ENCODE measurements around the gene SLAIN1. TPM values are rescaled to one million over a fixed set of nuclear protein-coding genes. Genes with fewer than 3 reads are reported as not detected.

Gene SLAIN1
- polyA plus RNA-seq, 2 donors: 1.3 to 2.3 TPM

- H3K4me3 ChIP-seq (ENCODE audit: low read depth in 1 of 2, low read length in 2 of 2): no peak overlapping the region
- no peak overlapping the region for H3K27ac ChIP-seq (ENCODE audit: low read depth in 2 of 2, low read length in 1 of 2)
- H3K9me3 ChIP-seq (ENCODE audit: control insufficient read depth in 2 of 2, insufficient read depth in 1 of 2, low read depth in 1 of 2, low read length in 1 of 2): no peaks in the 10 kb centered on the region
- no peaks in the 10 kb centered on the region for H3K4me1 ChIP-seq (ENCODE audit: control insufficient read depth in 2 of 2, insufficient read depth in 2 of 2, low read length in 1 of 2)
- no peaks in the 10 kb centered on the region for H3K27me3 ChIP-seq (ENCODE audit: control insufficient read depth in 1 of 2, insufficient read depth in 2 of 2, low read length in 2 of 2)
- 86 to 91% methylated on average over 5 of the region's 5 CpGs for WGBS, 2 donors
- H3K36me3 ChIP-seq (ENCODE audit: control insufficient read depth in 2 of 2, insufficient read depth in 2 of 2, low read length in 1 of 2): no peaks in the 10 kb centered on the region
Measured at GRCh38 chr13:77703408-77703807, 5.9 kb downstream of the SLAIN1 start.

- Histone ChIP-seq H3K36me3 (ENCODE audit: control insufficient read depth in 2 of 2, insufficient read depth in 2 of 2, low read length in 1 of 2) (no peaks in the 10 kb centered on the region), H3K4me1 (ENCODE audit: control insufficient read depth in 2 of 2, insufficient read depth in 2 of 2, low read length in 1 of 2) (no peaks in the 10 kb centered on the region), H3K9me3 (ENCODE audit: control insufficient read depth in 2 of 2, insufficient read depth in 1 of 2, low read depth in 1 of 2, low read length in 1 of 2) (no peaks in the 10 kb centered on the region), H3K27me3 (ENCODE audit: control insufficient read depth in 1 of 2, insufficient read depth in 2 of 2, low read length in 2 of 2) (no peaks in the 10 kb centered on the region), H3K4me3 (ENCODE audit: low read depth in 1 of 2, low read length in 2 of 2) (no peak overlapping the region), H3K27ac (ENCODE audit: low read depth in 2 of 2, low read length in 1 of 2) (no peak overlapping the region)
- WGBS, 2 donors: 79 to 86% methylated on average over 3 of the region's 3 CpGs
Measured at GRCh38 chr13:77714119-77714755, 16.8 kb downstream of the SLAIN1 start.

GRCh38 chr13:77715233-77715891, 17.9 kb downstream of the SLAIN1 start:
- H3K4me3 ChIP-seq (ENCODE audit: low read depth in 1 of 2, low read length in 2 of 2): no peak overlapping the region
- no peaks in the 10 kb centered on the region for H3K4me1 ChIP-seq (ENCODE audit: control insufficient read depth in 2 of 2, insufficient read depth in 2 of 2, low read length in 1 of 2)
- WGBS, 2 donors: 85 to 89% methylated on average over 1 of the region's 1 CpG
- H3K27me3 ChIP-seq (ENCODE audit: control insufficient read depth in 1 of 2, insufficient read depth in 2 of 2, low read length in 2 of 2): no peaks in the 10 kb centered on the region
- H3K27ac ChIP-seq (ENCODE audit: low read depth in 2 of 2, low read length in 1 of 2): no peak overlapping the region
- H3K36me3 ChIP-seq (ENCODE audit: control insufficient read depth in 2 of 2, insufficient read depth in 2 of 2, low read length in 1 of 2): no peaks in the 10 kb centered on the region
- no peaks in the 10 kb centered on the region for H3K9me3 ChIP-seq (ENCODE audit: control insufficient read depth in 2 of 2, insufficient read depth in 1 of 2, low read depth in 1 of 2, low read length in 1 of 2)

- no peaks in the 10 kb centered on the region for H3K27me3 ChIP-seq (ENCODE audit: control insufficient read depth in 1 of 2, insufficient read depth in 2 of 2, low read length in 2 of 2)
Measured at GRCh38 chr13:77716692-77717091, 19.2 kb downstream of the SLAIN1 start.

GRCh38 chr13:77717508-77717907, 20.0 kb downstream of the SLAIN1 start:
- whole genome bisulfite sequencing, 2 donors: 91 to 93% methylated on average over 4 of the region's 4 CpGs
- no peaks in the 10 kb centered on the region for H3K36me3 ChIP-seq (ENCODE audit: control insufficient read depth in 2 of 2, insufficient read depth in 2 of 2, low read length in 1 of 2)

More at GRCh38 chr13:77716692-77717091, 19.2 kb downstream of the SLAIN1 start:
- Histone ChIP-seq H3K27ac (ENCODE audit: low read depth in 2 of 2, low read length in 1 of 2) (no peak overlapping the region), H3K36me3 (ENCODE audit: control insufficient read depth in 2 of 2, insufficient read depth in 2 of 2, low read length in 1 of 2) (no peaks in the 10 kb centered on the region), H3K9me3 (ENCODE audit: control insufficient read depth in 2 of 2, insufficient read depth in 1 of 2, low read depth in 1 of 2, low read length in 1 of 2) (no peaks in the 10 kb centered on the region), H3K4me1 (ENCODE audit: control insufficient read depth in 2 of 2, insufficient read depth in 2 of 2, low read length in 1 of 2) (no peaks in the 10 kb centered on the region), H3K4me3 (ENCODE audit: low read depth in 1 of 2, low read length in 2 of 2) (no peak overlapping the region)
- WGBS, 2 donors: 94 to 95% methylated on average over 2 of the region's 2 CpGs

GRCh38 chr13:77719128-77719527, 21.6 kb downstream of the SLAIN1 start:
- Histone ChIP-seq H3K36me3 (ENCODE audit: control insufficient read depth in 2 of 2, insufficient read depth in 2 of 2, low read length in 1 of 2) (no peaks in the 10 kb centered on the region), H3K27me3 (ENCODE audit: control insufficient read depth in 1 of 2, insufficient read depth in 2 of 2, low read length in 2 of 2) (no peaks in the 10 kb centered on the region), H3K27ac (ENCODE audit: low read depth in 2 of 2, low read length in 1 of 2) (no peak overlapping the region), H3K4me1 (ENCODE audit: control insufficient read depth in 2 of 2, insufficient read depth in 2 of 2, low read length in 1 of 2) (no peaks in the 10 kb centered on the region), H3K4me3 (ENCODE audit: low read depth in 1 of 2, low read length in 2 of 2) (no peak overlapping the region), H3K9me3 (ENCODE audit: control insufficient read depth in 2 of 2, insufficient read depth in 1 of 2, low read depth in 1 of 2, low read length in 1 of 2) (no peaks in the 10 kb centered on the region)

More at GRCh38 chr13:77717508-77717907, 20.0 kb downstream of the SLAIN1 start:
- no peaks in the 10 kb centered on the region for H3K4me1 ChIP-seq (ENCODE audit: control insufficient read depth in 2 of 2, insufficient read depth in 2 of 2, low read length in 1 of 2)
- H3K27me3 ChIP-seq (ENCODE audit: control insufficient read depth in 1 of 2, insufficient read depth in 2 of 2, low read length in 2 of 2): no peaks in the 10 kb centered on the region
- H3K27ac ChIP-seq (ENCODE audit: low read depth in 2 of 2, low read length in 1 of 2): no peak overlapping the region
- H3K9me3 ChIP-seq (ENCODE audit: control insufficient read depth in 2 of 2, insufficient read depth in 1 of 2, low read depth in 1 of 2, low read length in 1 of 2): no peaks in the 10 kb centered on the region
- no peak overlapping the region for H3K4me3 ChIP-seq (ENCODE audit: low read depth in 1 of 2, low read length in 2 of 2)

GRCh38 chr13:77720988-77721387, 23.5 kb downstream of the SLAIN1 start:
- 92 to 99% methylated on average over 5 of the region's 5 CpGs for WGBS, 2 donors
- no peaks in the 10 kb centered on the region for H3K4me1 ChIP-seq (ENCODE audit: control insufficient read depth in 2 of 2, insufficient read depth in 2 of 2, low read length in 1 of 2)
- no peak overlapping the region for H3K4me3 ChIP-seq (ENCODE audit: low read depth in 1 of 2, low read length in 2 of 2)
- no peak overlapping the region for H3K27ac ChIP-seq (ENCODE audit: low read depth in 2 of 2, low read length in 1 of 2)
- no peaks in the 10 kb centered on the region for H3K9me3 ChIP-seq (ENCODE audit: control insufficient read depth in 2 of 2, insufficient read depth in 1 of 2, low read depth in 1 of 2, low read length in 1 of 2)
- no peaks in the 10 kb centered on the region for H3K27me3 ChIP-seq (ENCODE audit: control insufficient read depth in 1 of 2, insufficient read depth in 2 of 2, low read length in 2 of 2)
- no peaks in the 10 kb centered on the region for H3K36me3 ChIP-seq (ENCODE audit: control insufficient read depth in 2 of 2, insufficient read depth in 2 of 2, low read length in 1 of 2)

GRCh38 chr13:77724092-77724491, 26.6 kb downstream of the SLAIN1 start:
- no peaks in the 10 kb centered on the region for H3K36me3 ChIP-seq (ENCODE audit: control insufficient read depth in 2 of 2, insufficient read depth in 2 of 2, low read length in 1 of 2)
- H3K27me3 ChIP-seq (ENCODE audit: control insufficient read depth in 1 of 2, insufficient read depth in 2 of 2, low read length in 2 of 2): no peaks in the 10 kb centered on the region
- no peaks in the 10 kb centered on the region for H3K4me1 ChIP-seq (ENCODE audit: control insufficient read depth in 2 of 2, insufficient read depth in 2 of 2, low read length in 1 of 2)
- no peak overlapping the region for H3K4me3 ChIP-seq (ENCODE audit: low read depth in 1 of 2, low read length in 2 of 2)
- no peak overlapping the region for H3K27ac ChIP-seq (ENCODE audit: low read depth in 2 of 2, low read length in 1 of 2)
- WGBS, 2 donors: 85 to 94% methylated on average over 6 of the region's 6 CpGs
- no peaks in the 10 kb centered on the region for H3K9me3 ChIP-seq (ENCODE audit: control insufficient read depth in 2 of 2, insufficient read depth in 1 of 2, low read depth in 1 of 2, low read length in 1 of 2)

GRCh38 chr13:77725071-77725470, 27.6 kb downstream of the SLAIN1 start:
- Histone ChIP-seq H3K27me3 (ENCODE audit: control insufficient read depth in 1 of 2, insufficient read depth in 2 of 2, low read length in 2 of 2) (no peaks in the 10 kb centered on the region), H3K36me3 (ENCODE audit: control insufficient read depth in 2 of 2, insufficient read depth in 2 of 2, low read length in 1 of 2) (no peaks in the 10 kb centered on the region), H3K27ac (ENCODE audit: low read depth in 2 of 2, low read length in 1 of 2) (no peak overlapping the region), H3K9me3 (ENCODE audit: control insufficient read depth in 2 of 2, insufficient read depth in 1 of 2, low read depth in 1 of 2, low read length in 1 of 2) (no peaks in the 10 kb centered on the region), H3K4me3 (ENCODE audit: low read depth in 1 of 2, low read length in 2 of 2) (no peak overlapping the region), H3K4me1 (ENCODE audit: control insufficient read depth in 2 of 2, insufficient read depth in 2 of 2, low read length in 1 of 2) (no peaks in the 10 kb centered on the region)
- 67 to 69% methylated on average over 1 of the region's 1 CpG for WGBS, 2 donors

Data from esophagus (tissue), 2 donors.